Liver (tissue), 9 donors: ENCODE data around the gene EBLN2. TPM values are rescaled to one million over a fixed set of nuclear protein-coding genes. Genes with fewer than 3 reads are reported as not detected.

ENCODE experiments used
- DNase-seq: peaks from one replicate; pipeline ENCODE4 v3.0.0-alpha.2; 2017; ENCODE audit warnings: low spot score
- H3K27ac ChIP-seq, 2 donors: one replicate each; pipeline ENCODE4 v1.7.0; 2013; ENCODE audit warnings: inconsistent platforms in 2 of 2, low read length in 2 of 2, control low read depth in 1 of 2, low read depth in 1 of 2, mild to moderate bottlenecking in 1 of 2
- H3K27me3 ChIP-seq, 4 donors: one replicate each; pipeline versions ENCODE4 v1.6.1 to v1.7.0; 2013; ENCODE audit warnings: low read length in 3 of 4, inconsistent platforms in 1 of 4, mild to moderate bottlenecking in 1 of 4, moderate library complexity in 1 of 4; ENCODE audit not compliant: control insufficient read depth in 4 of 4, insufficient read depth in 4 of 4
- H3K36me3 ChIP-seq, 4 donors: one replicate each; pipeline versions ENCODE4 v1.6.1 to v1.7.0; 2013; ENCODE audit warnings: low read length in 3 of 4, mild to moderate bottlenecking in 3 of 4, low read depth in 1 of 4, moderate library complexity in 1 of 4; ENCODE audit not compliant: control insufficient read depth in 4 of 4, insufficient read depth in 3 of 4
- H3K4me1 ChIP-seq, 4 donors: one replicate each; pipeline versions ENCODE4 v1.6.1 to v1.7.0; 2013; ENCODE audit warnings: low read length in 3 of 4, mild to moderate bottlenecking in 3 of 4, moderate library complexity in 1 of 4; ENCODE audit not compliant: control insufficient read depth in 4 of 4, insufficient read depth in 4 of 4
- H3K4me3 ChIP-seq, 3 donors: one replicate each; pipeline versions ENCODE4 v1.6.1 to v1.7.0; 2013; ENCODE audit warnings: low read length in 3 of 3, control low read depth in 1 of 3, low read depth in 1 of 3, mild to moderate bottlenecking in 1 of 3
- H3K9ac ChIP-seq, 2 donors: one replicate each; pipeline ENCODE4 v1.7.0; 2013; ENCODE audit warnings: low read length in 2 of 2, mild to moderate bottlenecking in 2 of 2, moderate library complexity in 2 of 2, control low read depth in 1 of 2, low read depth in 1 of 2
- H3K9me3 ChIP-seq, 4 donors: one replicate each; pipeline versions ENCODE4 v1.6.1 to v1.7.0; 2013; ENCODE audit warnings: low read length in 3 of 4; ENCODE audit not compliant: control insufficient read depth in 4 of 4
- CTCF ChIP-seq: fragments of 150-350 bp; IDR thresholded peaks from 2 replicates; pipeline ENCODE4 v1.5.1; 2017; ENCODE audit warnings: improper control_type of control experiment, low read depth, low read length; ENCODE audit not compliant: missing input control
- EGR1 ChIP-seq, 2 donors: IDR thresholded peaks; 2 replicates each; pipeline ENCODE4 v1.6.1; 2016 to 2018; ENCODE audit warnings: antibody characterized with exemption in 2 of 2, low read depth in 2 of 2
- FOXA1 ChIP-seq: IDR thresholded peaks from 2 replicates; pipeline ENCODE4 v1.6.1; 2016; ENCODE audit warnings: antibody characterized with exemption
- FOXA2 ChIP-seq: IDR thresholded peaks from 2 replicates; pipeline ENCODE4 v1.6.1; 2016; ENCODE audit warnings: antibody characterized with exemption
- GABPA ChIP-seq, 2 donors: IDR thresholded peaks in 1 of 2; conservative IDR thresholded peaks in 1 of 2; 2 replicates each; pipeline ENCODE4 v1.6.1; 2016; ENCODE audit warnings: antibody characterized with exemption in 2 of 2, mild to moderate bottlenecking in 1 of 2, moderate library complexity in 1 of 2
- HNF4A ChIP-seq, 2 donors: conservative IDR thresholded peaks; 2 replicates each; pipeline ENCODE4 v1.6.1; 2016; ENCODE audit warnings: antibody characterized with exemption in 2 of 2, mild to moderate bottlenecking in 2 of 2
- HNF4G ChIP-seq: IDR thresholded peaks from 2 replicates; pipeline ENCODE4 v1.6.1; 2016; ENCODE audit warnings: antibody characterized with exemption
- JUND ChIP-seq, 2 donors: IDR thresholded peaks; 2 replicates each; pipeline ENCODE4 v1.6.1; 2016; ENCODE audit warnings: antibody characterized with exemption in 2 of 2
- MAX ChIP-seq: IDR thresholded peaks from 2 replicates; pipeline ENCODE4 v1.6.1; 2016; ENCODE audit warnings: antibody characterized with exemption
- NR2F2 ChIP-seq: IDR thresholded peaks from 2 replicates; pipeline ENCODE4 v1.6.1; 2016; ENCODE audit warnings: antibody characterized with exemption
- RAD21 ChIP-seq, 2 donors: IDR thresholded peaks; 2 replicates each; pipeline ENCODE4 v1.6.1; 2016; ENCODE audit warnings: antibody characterized with exemption in 2 of 2, mild to moderate bottlenecking in 2 of 2
- RXRA ChIP-seq, 2 donors: IDR thresholded peaks; 2 replicates each; pipeline ENCODE4 v1.6.1; 2017 to 2018; ENCODE audit warnings: antibody characterized with exemption in 2 of 2, mild to moderate bottlenecking in 1 of 2
- SP1 ChIP-seq: IDR thresholded peaks from 2 replicates; pipeline ENCODE4 v1.6.1; 2018; ENCODE audit warnings: antibody characterized with exemption, mild to moderate bottlenecking
- TAF1 ChIP-seq: conservative IDR thresholded peaks from 2 replicates; pipeline ENCODE4 v1.6.1; 2016; ENCODE audit warnings: antibody characterized with exemption, mild to moderate bottlenecking
- YY1 ChIP-seq: IDR thresholded peaks from 2 replicates; pipeline ENCODE4 v1.6.1; 2016; ENCODE audit warnings: antibody characterized with exemption, mild to moderate bottlenecking
- ZBTB33 ChIP-seq: IDR thresholded peaks from 2 replicates; pipeline ENCODE4 v1.6.1; 2016; ENCODE audit warnings: antibody characterized with exemption
- WGBS: extraction: QIAGEN DNeasy Blood & Tissue Kit; methylation state at CpG from one replicate; pipeline ENCODE4 v1.1.7; 2013; 5-methylcytosine and 5-hydroxymethylcytosine counted together
- polyA plus RNA-seq, 2 donors: library from polyadenylated mRNA; stranded (reverse) in 1 of 2; unstranded in 1 of 2; fragments of 200-250 nt in 1 of 2; fragments of >200 nt in 1 of 2; fragmentation: Nextera tagmentation in 1 of 2; extraction: Ambion mirVana in 1 of 2; gene quantifications; one replicate each; pipeline versions ENCODE4 v1.2.1 to v1.2.3, GENCODE V29; 2013 to 2015
- total RNA-seq, 2 donors: library from RNA; depleted of rRNA; stranded (reverse); fragments of >200 nt; gene quantifications; one replicate each; pipeline ENCODE4 v1.2.3, GENCODE V29; 2014
- TF ChIP-seq, protein P1 (sequence below): IDR thresholded peaks from 2 replicates; pipeline ENCODE4 v1.6.1; 2016; ENCODE audit warnings: antibody characterized with exemption, mild to moderate bottlenecking
- donor health status: healthy.
- donor health status: healthy.
- donor health status: healthy.
- donor health status: healthy.
- donor health status: healthy.

EBLN2 gene
- total and polyA plus RNA-seq, 4 donors, result 0.31 to 7.2 (median 2.0) TPM

- Histone ChIP-seq H3K36me3 (peaks cover 0 to 9% (median 2%) of the 10 kb centered on the region in 4 donors), H3K9me3 (no peaks in the 10 kb centered on the region), H3K4me3 (no peak overlapping the region), H3K27ac (no peak overlapping the region), H3K9ac (no peak overlapping the region), H3K27me3 (no peaks in the 10 kb centered on the region), H3K4me1 (no peaks in the 10 kb centered on the region)
- 96% methylated on average over 1 of the region's 1 CpG for WGBS
- no peak for DNase-seq
- TF ChIP-seq FOXA1, result no peak
- no peak for TF ChIP-seq SP1
- TF ChIP-seq HNF4A (conservative IDR thresholded peaks at IDR 0.05), result no peak
- no peak for TF ChIP-seq JUND (IDR thresholded peaks at IDR 0.05)
- TF ChIP-seq MAX, result no peak
- TF ChIP-seq TAF1, result no peak
- no peak for TF ChIP-seq GABPA (IDR thresholded peaks at IDR 0.05 in 1 of 2, conservative IDR thresholded peaks at IDR 0.05 in 1 of 2)
- TF ChIP-seq RAD21 (IDR thresholded peaks at IDR 0.05), result no peak
- TF ChIP-seq ZBTB33, result no peak
- no peak for TF ChIP-seq NR2F2
- no peak for TF ChIP-seq EGR1 (IDR thresholded peaks at IDR 0.05; ENCODE audit: low read depth in 2 of 2)
- no peak for TF ChIP-seq FOXA2
- no peak for TF ChIP-seq CTCF
- TF ChIP-seq, protein P1, sequence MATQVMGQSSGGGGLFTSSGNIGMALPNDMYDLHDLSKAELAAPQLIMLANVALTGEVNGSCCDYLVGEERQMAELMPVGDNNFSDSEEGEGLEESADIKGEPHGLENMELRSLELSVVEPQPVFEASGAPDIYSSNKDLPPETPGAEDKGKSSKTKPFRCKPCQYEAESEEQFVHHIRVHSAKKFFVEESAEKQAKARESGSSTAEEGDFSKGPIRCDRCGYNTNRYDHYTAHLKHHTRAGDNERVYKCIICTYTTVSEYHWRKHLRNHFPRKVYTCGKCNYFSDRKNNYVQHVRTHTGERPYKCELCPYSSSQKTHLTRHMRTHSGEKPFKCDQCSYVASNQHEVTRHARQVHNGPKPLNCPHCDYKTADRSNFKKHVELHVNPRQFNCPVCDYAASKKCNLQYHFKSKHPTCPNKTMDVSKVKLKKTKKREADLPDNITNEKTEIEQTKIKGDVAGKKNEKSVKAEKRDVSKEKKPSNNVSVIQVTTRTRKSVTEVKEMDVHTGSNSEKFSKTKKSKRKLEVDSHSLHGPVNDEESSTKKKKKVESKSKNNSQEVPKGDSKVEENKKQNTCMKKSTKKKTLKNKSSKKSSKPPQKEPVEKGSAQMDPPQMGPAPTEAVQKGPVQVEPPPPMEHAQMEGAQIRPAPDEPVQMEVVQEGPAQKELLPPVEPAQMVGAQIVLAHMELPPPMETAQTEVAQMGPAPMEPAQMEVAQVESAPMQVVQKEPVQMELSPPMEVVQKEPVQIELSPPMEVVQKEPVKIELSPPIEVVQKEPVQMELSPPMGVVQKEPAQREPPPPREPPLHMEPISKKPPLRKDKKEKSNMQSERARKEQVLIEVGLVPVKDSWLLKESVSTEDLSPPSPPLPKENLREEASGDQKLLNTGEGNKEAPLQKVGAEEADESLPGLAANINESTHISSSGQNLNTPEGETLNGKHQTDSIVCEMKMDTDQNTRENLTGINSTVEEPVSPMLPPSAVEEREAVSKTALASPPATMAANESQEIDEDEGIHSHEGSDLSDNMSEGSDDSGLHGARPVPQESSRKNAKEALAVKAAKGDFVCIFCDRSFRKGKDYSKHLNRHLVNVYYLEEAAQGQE, result no peak
- no peak for TF ChIP-seq YY1
- no peak for TF ChIP-seq HNF4G
- TF ChIP-seq RXRA (IDR thresholded peaks at IDR 0.05), result no peak
These were observed 10.5 kb downstream of the EBLN2 start for GRCh38 chr3:73071952-73072351.

DNA sequence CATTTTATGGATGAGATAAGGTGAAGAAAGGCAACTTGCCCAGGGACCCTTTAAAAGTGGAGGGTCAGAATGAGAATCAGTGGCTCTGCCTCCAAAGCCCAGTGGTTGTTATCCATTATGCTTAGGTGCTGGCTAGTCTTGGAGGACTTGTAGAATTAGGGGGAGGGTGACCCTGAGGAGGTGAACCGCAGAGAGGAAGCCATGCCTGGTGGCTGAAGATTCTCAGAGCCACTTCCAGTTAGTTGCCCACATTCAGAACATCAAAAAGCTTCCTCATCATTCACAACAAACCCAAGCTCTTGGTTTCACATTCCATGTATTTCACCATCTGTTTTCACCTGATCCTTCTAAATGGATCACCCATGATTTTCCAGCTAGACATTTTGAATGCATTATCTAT, 11.2 kb downstream of the EBLN2 start:
- TF ChIP-seq EGR1 (IDR thresholded peaks at IDR 0.05; ENCODE audit: low read depth in 2 of 2) (no peak), FOXA2 (no peak), JUND (IDR thresholded peaks at IDR 0.05) (no peak), RXRA (IDR thresholded peaks at IDR 0.05) (no peak), TAF1 (no peak)
- TF ChIP-seq, protein P1, result no peak
- H3K4me3 ChIP-seq, result no peak overlapping the region
- peaks cover 0 to 6% (median 0%) of the 10 kb centered on the region in 4 donors for H3K36me3 ChIP-seq
- no peaks in the 10 kb centered on the region for H3K4me1 ChIP-seq
- no peak for DNase-seq
- no peaks in the 10 kb centered on the region for H3K27me3 ChIP-seq
- 67% methylated on average over 1 of the region's 1 CpG for WGBS
- no peak overlapping the region for H3K27ac ChIP-seq
- H3K9ac ChIP-seq, result no peak overlapping the region
- H3K9me3 ChIP-seq, result no peaks in the 10 kb centered on the region
